Measurements from ENCODE around the gene ENTR1.

The ENTR1 gene

GRCh38 chr9:136361047-136361753 is 49.2 kb downstream of the ENTR1 start:
- no peak for DNase-seq (ENCODE audit: low read depth)
- H3K4me3 ChIP-seq (replicated peaks; ENCODE audit: low read depth, low read length), result no peak overlapping the region
- TF ChIP-seq CTCF (IDR thresholded peaks at IDR 0.05; ENCODE audit: low read length, missing control alignments), result no peak

GRCh38 chr9:136359774-136360718 is 50.4 kb downstream of the ENTR1 start:
- H3K4me3 ChIP-seq (replicated peaks; ENCODE audit: low read depth, low read length), result no peak overlapping the region
- no peak for TF ChIP-seq CTCF (IDR thresholded peaks at IDR 0.05; ENCODE audit: low read length, missing control alignments)
- no peak for DNase-seq (ENCODE audit: low read depth)

GRCh38 chr9:136358888-136359287 is 51.5 kb downstream of the ENTR1 start:
- no peak overlapping the region for H3K4me3 ChIP-seq (replicated peaks; ENCODE audit: low read depth, low read length)
- TF ChIP-seq CTCF (IDR thresholded peaks at IDR 0.05; ENCODE audit: low read length, missing control alignments), result no peak
- no peak for DNase-seq (ENCODE audit: low read depth)

- no peak overlapping the region for H3K4me3 ChIP-seq (replicated peaks; ENCODE audit: low read depth, low read length)
- TF ChIP-seq CTCF (IDR thresholded peaks at IDR 0.05; ENCODE audit: low read length, missing control alignments), result no peak
- no peak for DNase-seq (ENCODE audit: low read depth)
These were observed 52.4 kb downstream of the ENTR1 start for GRCh38 chr9:136358016-136358415.

- no peak for TF ChIP-seq CTCF (IDR thresholded peaks at IDR 0.05; ENCODE audit: low read length, missing control alignments)
- no peak overlapping the region for H3K4me3 ChIP-seq (replicated peaks; ENCODE audit: low read depth, low read length)
- DNase-seq (ENCODE audit: low read depth), result no peak
These were observed 53.1 kb downstream of the ENTR1 start for GRCh38 chr9:136357202-136357725.

GRCh38 chr9:136355616-136356557 is 54.5 kb downstream of the ENTR1 start:
- no peak for DNase-seq (ENCODE audit: low read depth)
- H3K4me3 ChIP-seq (replicated peaks; ENCODE audit: low read depth, low read length), result no peak overlapping the region
- TF ChIP-seq CTCF (IDR thresholded peaks at IDR 0.05; ENCODE audit: low read length, missing control alignments), result no peak

All from fibroblast of pulmonary artery (primary cell).